Measurements from ENCODE around the gene ABCC5.
"Not testable (repeated sequence)": the region's sequence is repeated elsewhere in the genome, so short reads cannot be mapped to it uniquely, and the experiment has no call there.

ABCC5 gene

GRCh38 chr3:184042617-184043016, 24.9 kb upstream of the ABCC5 start:
- Histone ChIP-seq H2AK5ac (ENCODE audit: low read length) (no peak overlapping the region), H4K8ac (ENCODE audit: low read depth, low read length) (no peak overlapping the region), H4K91ac (ENCODE audit: low read depth, low read length) (no peak overlapping the region), H3K27ac (ENCODE audit: low read depth, low read length) (no peak overlapping the region), H3K79me2 (ENCODE audit: control insufficient read depth, insufficient read depth, low read length, poor library complexity) (no peaks in the 10 kb centered on the region), H3K18ac (ENCODE audit: low read length) (no peak overlapping the region), H3K4me1 (ENCODE audit: control insufficient read depth in 1 of 2, insufficient read depth in 2 of 2, low read length in 2 of 2) (no peaks in the 10 kb centered on the region), H3K79me1 (ENCODE audit: low read length) (no peaks in the 10 kb centered on the region), H3K27me3 (ENCODE audit: insufficient read depth, low read length) (no peaks in the 10 kb centered on the region), H3K36me3 (ENCODE audit: control insufficient read depth in 1 of 2, insufficient read depth in 2 of 2, low read length in 2 of 2) (no peaks in the 10 kb centered on the region), H3K14ac (ENCODE audit: low read length) (no peak overlapping the region), H2BK5ac (ENCODE audit: low read depth, low read length, poor library complexity) (no peak overlapping the region), H2BK120ac (ENCODE audit: insufficient read depth, low read length, poor library complexity) (no peak overlapping the region), H2AFZ (ENCODE audit: insufficient read depth, low read length, poor library complexity) (no peak overlapping the region), H3K4ac (ENCODE audit: low read depth, low read length) (no peak overlapping the region), H3K4me3 (ENCODE audit: low read depth, low read length) (no peak overlapping the region), H3K23ac (ENCODE audit: low read length) (no peak overlapping the region), H4K12ac (ENCODE audit: low read depth, low read length) (no peak overlapping the region), H2BK12ac (ENCODE audit: low read length) (no peak overlapping the region), H3K4me2 (ENCODE audit: low read length) (no peak overlapping the region), H3K9ac (ENCODE audit: low read length) (no peak overlapping the region), H3K9me3 (ENCODE audit: insufficient read depth, low read depth, low read length) (peaks cover 2% of the 10 kb centered on the region)
- DNase-seq: no peak
- no CpG with 5 or more reads among the region's 1 CpG for WGBS (ENCODE audit: extremely low coverage, insufficient coverage, insufficient read length)

GRCh38 chr3:184040010-184040409, 22.3 kb upstream of the ABCC5 start:
- Histone ChIP-seq H3K79me2 (ENCODE audit: control insufficient read depth, insufficient read depth, low read length, poor library complexity) (no peaks in the 10 kb centered on the region), H2AFZ (ENCODE audit: insufficient read depth, low read length, poor library complexity) (no peak overlapping the region), H3K23ac (ENCODE audit: low read length) (no peak overlapping the region), H4K8ac (ENCODE audit: low read depth, low read length) (no peak overlapping the region), H2AK5ac (ENCODE audit: low read length) (no peak overlapping the region), H3K27me3 (ENCODE audit: insufficient read depth, low read length) (no peaks in the 10 kb centered on the region), H4K12ac (ENCODE audit: low read depth, low read length) (no peak overlapping the region), H3K4me3 (ENCODE audit: low read depth, low read length) (no peak overlapping the region), H3K4ac (ENCODE audit: low read depth, low read length) (no peak overlapping the region), H3K4me1 (ENCODE audit: control insufficient read depth in 1 of 2, insufficient read depth in 2 of 2, low read length in 2 of 2) (no peaks in the 10 kb centered on the region), H2BK5ac (ENCODE audit: low read depth, low read length, poor library complexity) (no peak overlapping the region), H3K18ac (ENCODE audit: low read length) (no peak overlapping the region), H3K4me2 (ENCODE audit: low read length) (no peak overlapping the region), H3K79me1 (ENCODE audit: low read length) (no peaks in the 10 kb centered on the region), H4K91ac (ENCODE audit: low read depth, low read length) (no peak overlapping the region), H2BK12ac (ENCODE audit: low read length) (no peak overlapping the region), H3K36me3 (ENCODE audit: control insufficient read depth in 1 of 2, insufficient read depth in 2 of 2, low read length in 2 of 2) (no peaks in the 10 kb centered on the region), H3K14ac (ENCODE audit: low read length) (no peak overlapping the region), H3K9ac (ENCODE audit: low read length) (no peak overlapping the region), H3K9me3 (ENCODE audit: insufficient read depth, low read depth, low read length) (peaks cover 2% of the 10 kb centered on the region), H3K27ac (ENCODE audit: low read depth, low read length) (no peak overlapping the region), H2BK120ac (ENCODE audit: insufficient read depth, low read length, poor library complexity) (no peak overlapping the region)
- peak; percentile 31 to 58 for DNase-seq
- WGBS (ENCODE audit: extremely low coverage, insufficient coverage, insufficient read length): no CpG with 5 or more reads among the region's 3 CpGs

GRCh38 chr3:184039414-184039813, 21.7 kb upstream of the ABCC5 start:
- Histone ChIP-seq H3K4me3 (ENCODE audit: low read depth, low read length) (no peak overlapping the region), H3K36me3 (ENCODE audit: control insufficient read depth in 1 of 2, insufficient read depth in 2 of 2, low read length in 2 of 2) (no peaks in the 10 kb centered on the region), H3K4ac (ENCODE audit: low read depth, low read length) (no peak overlapping the region), H2BK12ac (ENCODE audit: low read length) (no peak overlapping the region), H3K79me1 (ENCODE audit: low read length) (no peaks in the 10 kb centered on the region), H3K14ac (ENCODE audit: low read length) (no peak overlapping the region), H3K23ac (ENCODE audit: low read length) (no peak overlapping the region), H3K27ac (ENCODE audit: low read depth, low read length) (no peak overlapping the region), H3K4me1 (ENCODE audit: control insufficient read depth in 1 of 2, insufficient read depth in 2 of 2, low read length in 2 of 2) (no peaks in the 10 kb centered on the region), H4K91ac (ENCODE audit: low read depth, low read length) (no peak overlapping the region), H4K8ac (ENCODE audit: low read depth, low read length) (no peak overlapping the region), H3K9me3 (ENCODE audit: insufficient read depth, low read depth, low read length) (peaks cover 2% of the 10 kb centered on the region), H2BK120ac (ENCODE audit: insufficient read depth, low read length, poor library complexity) (no peak overlapping the region), H3K79me2 (ENCODE audit: control insufficient read depth, insufficient read depth, low read length, poor library complexity) (no peaks in the 10 kb centered on the region), H2AFZ (ENCODE audit: insufficient read depth, low read length, poor library complexity) (no peak overlapping the region), H3K4me2 (ENCODE audit: low read length) (no peak overlapping the region), H3K27me3 (ENCODE audit: insufficient read depth, low read length) (no peaks in the 10 kb centered on the region), H3K9ac (ENCODE audit: low read length) (no peak overlapping the region), H2AK5ac (ENCODE audit: low read length) (no peak overlapping the region), H4K12ac (ENCODE audit: low read depth, low read length) (no peak overlapping the region), H2BK5ac (ENCODE audit: low read depth, low read length, poor library complexity) (no peak overlapping the region), H3K18ac (ENCODE audit: low read length) (no peak overlapping the region)
- DNase-seq: no peak
- no CpG with 5 or more reads among the region's 5 CpGs for WGBS (ENCODE audit: extremely low coverage, insufficient coverage, insufficient read length)

GRCh38 chr3:184038307-184038706, 20.6 kb upstream of the ABCC5 start:
- H3K4ac ChIP-seq (ENCODE audit: low read depth, low read length): not testable (repeated sequence)

More at GRCh38 chr3:184038307-184038706, 20.6 kb upstream of the ABCC5 start:
- not testable (repeated sequence) for H3K23ac ChIP-seq (ENCODE audit: low read length); H3K4me3 ChIP-seq (ENCODE audit: low read depth, low read length); H4K12ac ChIP-seq (ENCODE audit: low read depth, low read length); H2BK5ac ChIP-seq (ENCODE audit: low read depth, low read length, poor library complexity); DNase-seq; H2AFZ ChIP-seq (ENCODE audit: insufficient read depth, low read length, poor library complexity); H3K9me3 ChIP-seq (ENCODE audit: insufficient read depth, low read depth, low read length); H3K27ac ChIP-seq (ENCODE audit: low read depth, low read length); H3K4me1 ChIP-seq (ENCODE audit: control insufficient read depth in 1 of 2, insufficient read depth in 2 of 2, low read length in 2 of 2); H3K14ac ChIP-seq (ENCODE audit: low read length); H3K27me3 ChIP-seq (ENCODE audit: insufficient read depth, low read length); H4K91ac ChIP-seq (ENCODE audit: low read depth, low read length); H4K8ac ChIP-seq (ENCODE audit: low read depth, low read length); H3K79me2 ChIP-seq (ENCODE audit: control insufficient read depth, insufficient read depth, low read length, poor library complexity); H3K36me3 ChIP-seq (ENCODE audit: control insufficient read depth in 1 of 2, insufficient read depth in 2 of 2, low read length in 2 of 2); H3K79me1 ChIP-seq (ENCODE audit: low read length); H3K9ac ChIP-seq (ENCODE audit: low read length); H2BK12ac ChIP-seq (ENCODE audit: low read length); H3K4me2 ChIP-seq (ENCODE audit: low read length); H2BK120ac ChIP-seq (ENCODE audit: insufficient read depth, low read length, poor library complexity); H3K18ac ChIP-seq (ENCODE audit: low read length); H2AK5ac ChIP-seq (ENCODE audit: low read length)
- no CpG with 5 or more reads among the region's 9 CpGs for WGBS (ENCODE audit: extremely low coverage, insufficient coverage, insufficient read length)

Data from trophoblast cell (in vitro differentiated cells and primary cell).